Panc1 (cell line): ENCODE results near the gene AEBP2.
"Not testable (repeated sequence)": the region's sequence is repeated elsewhere in the genome, so short reads cannot be mapped to it uniquely, and the experiment has no call there.

Experiments
- CTCF ChIP-seq: fragments of 450-650 bp; IDR thresholded peaks from 2 replicates; pipeline ENCODE4 v1.5.1; 2017; ENCODE audit warnings: mild to moderate bottlenecking
- POLR2AphosphoS5 ChIP-seq: IDR thresholded peaks from 2 replicates; pipeline ENCODE4 v1.6.1; 2012; ENCODE audit warnings: mild to moderate bottlenecking, low read depth, low read length, moderate library complexity

GRCh38 chr12:19400649-19401285 lies 38.5 kb upstream of the AEBP2 start:
- not testable (repeated sequence) for TF ChIP-seq CTCF, POLR2AphosphoS5
